Neural cell (in vitro differentiated cells): ENCODE measurements around the gene CCNQ. TPM values are rescaled to one million over a fixed set of nuclear protein-coding genes. Genes with fewer than 3 reads are reported as not detected.

ENCODE experiments used
- H2AFZ ChIP-seq: fragments of 200-600, 300-800 bp; sonication (generic), shearing (Covaris generic); 2 replicates; pipeline ENCODE4 v1.6.0; 2014; ENCODE audit warnings: low read depth, mild to moderate bottlenecking, antibody characterized with exemption, low read length, moderate library complexity
- H3F3A ChIP-seq: fragments of 200-600 bp; shearing (Covaris generic); 2 replicates; pipeline ENCODE4 v1.6.1; 2016; ENCODE audit warnings: mild to moderate bottlenecking, moderate library complexity, mixed read lengths, antibody characterized with exemption, low read length; ENCODE audit not compliant: insufficient read depth, poor library complexity, severe bottlenecking
- H3K27ac ChIP-seq: fragments of 200-600, 300-800 bp; sonication (generic), shearing (Covaris generic); 2 replicates; pipeline ENCODE4 v1.5.1; 2014; ENCODE audit warnings: mild to moderate bottlenecking, low read length, moderate library complexity
- H3K27me3 ChIP-seq: fragments of 300-800, 200-600 bp; sonication (generic), shearing (Covaris generic); 2 replicates; pipeline ENCODE4 v1.6.0; 2014; ENCODE audit warnings: mild to moderate bottlenecking, low read depth, low read length, moderate library complexity; ENCODE audit not compliant: insufficient read depth
- H3K36me3 ChIP-seq: fragments of 300-800, 200-600 bp; sonication (generic), shearing (Covaris generic); 2 replicates; pipeline ENCODE4 v1.5.1; 2014; ENCODE audit warnings: mild to moderate bottlenecking, antibody characterized with exemption, low read length, moderate library complexity; ENCODE audit not compliant: insufficient read depth
- H3K4me2 ChIP-seq: fragments of 300-800, 200-600 bp; sonication (generic), shearing (Covaris generic); 2 replicates; pipeline ENCODE4 v1.6.0; 2014; ENCODE audit warnings: mild to moderate bottlenecking, low read length
- H3K4me3 ChIP-seq: fragments of 300-800, 200-600 bp; sonication (generic), shearing (Covaris generic); 2 replicates; pipeline ENCODE4 v1.5.1; 2014; ENCODE audit warnings: mild to moderate bottlenecking, low read length, moderate library complexity
- H3K79me2 ChIP-seq: fragments of 200-600 bp; shearing (Covaris generic); replicated peaks from 2 replicates; pipeline ENCODE4 v1.6.0; 2014; ENCODE audit warnings: mild to moderate bottlenecking, low read length, moderate library complexity; ENCODE audit not compliant: insufficient read depth
- H3K9ac ChIP-seq: fragments of 300-800, 200-600 bp; sonication (generic), shearing (Covaris generic); 2 replicates; pipeline ENCODE4 v1.6.1; 2016; ENCODE audit warnings: mild to moderate bottlenecking, low read length, mixed read lengths
- H3K9me2 ChIP-seq: fragments of 200-600 bp; shearing (Covaris generic); 2 replicates; pipeline ENCODE4 v1.6.1; 2016; ENCODE audit warnings: mild to moderate bottlenecking, low read length, mixed read lengths; ENCODE audit not compliant: insufficient read depth
- H3K9me3 ChIP-seq: fragments of 200-600, 300-800 bp; sonication (generic), shearing (Covaris generic); 2 replicates; pipeline ENCODE4 v1.6.1; 2016; ENCODE audit warnings: mild to moderate bottlenecking, mixed run types, low read length, moderate library complexity, mixed read lengths
- H4K20me1 ChIP-seq: fragments of 200-600 bp; shearing (Covaris generic); 2 replicates; pipeline ENCODE4 v1.6.1; 2016; ENCODE audit warnings: mild to moderate bottlenecking, mixed run types; ENCODE audit not compliant: insufficient read depth
- CTCF ChIP-seq: fragments of 450-650 bp; IDR thresholded peaks from 2 replicates; pipeline ENCODE4 v1.5.1; 2014; ENCODE audit warnings: antibody characterized with exemption, mild to moderate bottlenecking, moderate library complexity; ENCODE audit not compliant: poor library complexity, severe bottlenecking
- EP300 ChIP-seq: fragments of 450-650 bp; conservative IDR thresholded peaks from 2 replicates; pipeline ENCODE4 v1.6.1; 2014; ENCODE audit warnings: antibody characterized with exemption, mild to moderate bottlenecking, moderate library complexity; ENCODE audit not compliant: poor library complexity, severe bottlenecking
- EZH2 ChIP-seq: fragments of 200-600, 300-800 bp; shearing (Covaris generic), sonication (generic); IDR thresholded peaks from 2 replicates; pipeline ENCODE4 v1.6.1; 2014; ENCODE audit warnings: antibody characterized with exemption, low read length, borderline replicate concordance, mild to moderate bottlenecking; ENCODE audit not compliant: insufficient read depth, poor library complexity, severe bottlenecking
- MXI1 ChIP-seq: fragments of 450-650 bp; conservative IDR thresholded peaks from 2 replicates; pipeline ENCODE4 v1.6.1; 2014; ENCODE audit warnings: antibody characterized with exemption, mild to moderate bottlenecking; ENCODE audit not compliant: poor library complexity, severe bottlenecking
- POLR2AphosphoS5 ChIP-seq: IDR thresholded peaks from 2 replicates; pipeline ENCODE4 v1.6.1; 2012
- RAD21 ChIP-seq: fragments of 450-650 bp; conservative IDR thresholded peaks from 2 replicates; pipeline ENCODE4 v1.6.1; 2014; ENCODE audit warnings: antibody characterized with exemption, mild to moderate bottlenecking, moderate library complexity
- SMC3 ChIP-seq: fragments of 450-650 bp; conservative IDR thresholded peaks from 2 replicates; pipeline ENCODE4 v1.6.1; 2014; ENCODE audit warnings: antibody characterized with exemption, mild to moderate bottlenecking, moderate library complexity; ENCODE audit not compliant: poor library complexity
- TAF1 ChIP-seq: IDR thresholded peaks from 2 replicates; pipeline ENCODE4 v1.6.1; 2012; ENCODE audit warnings: low read depth
- polyA plus RNA-seq: library from polyadenylated mRNA; depleted of rRNA; stranded (reverse); fragments of >200 nt; gene quantifications from 2 replicates; pipeline ENCODE4 v1.2.3, GENCODE V29; 2014
- TF ChIP-seq, protein P1 (sequence below): IDR thresholded peaks from 2 replicates; pipeline ENCODE4 v1.6.1; 2012; ENCODE audit warnings: borderline replicate concordance

CCNQ gene
- polyA plus RNA-seq, 1 donor from 2014 or later, result 61.2 TPM

- Histone ChIP-seq H2AFZ (no peak overlapping the region), H3K4me3 (no peak overlapping the region), H3K27ac (no peak overlapping the region), H3F3A (no peaks in the 10 kb centered on the region), H3K79me2 (no peaks in the 10 kb centered on the region), H3K4me2 (no peak overlapping the region), H3K9me3 (no peaks in the 10 kb centered on the region), H3K9me2 (no peaks in the 10 kb centered on the region), H3K9ac (no peak overlapping the region), H3K27me3 (no peaks in the 10 kb centered on the region), H3K36me3 (no peaks in the 10 kb centered on the region), H4K20me1 (no peaks in the 10 kb centered on the region)
- no peak for TF ChIP-seq SMC3
- TF ChIP-seq EZH2, result no peak
- TF ChIP-seq EP300, result no peak
- no peak for TF ChIP-seq MXI1
- TF ChIP-seq RAD21, result no peak
- no peak for TF ChIP-seq POLR2AphosphoS5
- TF ChIP-seq CTCF, result no peak
- no peak for TF ChIP-seq TAF1
- TF ChIP-seq, protein P1, sequence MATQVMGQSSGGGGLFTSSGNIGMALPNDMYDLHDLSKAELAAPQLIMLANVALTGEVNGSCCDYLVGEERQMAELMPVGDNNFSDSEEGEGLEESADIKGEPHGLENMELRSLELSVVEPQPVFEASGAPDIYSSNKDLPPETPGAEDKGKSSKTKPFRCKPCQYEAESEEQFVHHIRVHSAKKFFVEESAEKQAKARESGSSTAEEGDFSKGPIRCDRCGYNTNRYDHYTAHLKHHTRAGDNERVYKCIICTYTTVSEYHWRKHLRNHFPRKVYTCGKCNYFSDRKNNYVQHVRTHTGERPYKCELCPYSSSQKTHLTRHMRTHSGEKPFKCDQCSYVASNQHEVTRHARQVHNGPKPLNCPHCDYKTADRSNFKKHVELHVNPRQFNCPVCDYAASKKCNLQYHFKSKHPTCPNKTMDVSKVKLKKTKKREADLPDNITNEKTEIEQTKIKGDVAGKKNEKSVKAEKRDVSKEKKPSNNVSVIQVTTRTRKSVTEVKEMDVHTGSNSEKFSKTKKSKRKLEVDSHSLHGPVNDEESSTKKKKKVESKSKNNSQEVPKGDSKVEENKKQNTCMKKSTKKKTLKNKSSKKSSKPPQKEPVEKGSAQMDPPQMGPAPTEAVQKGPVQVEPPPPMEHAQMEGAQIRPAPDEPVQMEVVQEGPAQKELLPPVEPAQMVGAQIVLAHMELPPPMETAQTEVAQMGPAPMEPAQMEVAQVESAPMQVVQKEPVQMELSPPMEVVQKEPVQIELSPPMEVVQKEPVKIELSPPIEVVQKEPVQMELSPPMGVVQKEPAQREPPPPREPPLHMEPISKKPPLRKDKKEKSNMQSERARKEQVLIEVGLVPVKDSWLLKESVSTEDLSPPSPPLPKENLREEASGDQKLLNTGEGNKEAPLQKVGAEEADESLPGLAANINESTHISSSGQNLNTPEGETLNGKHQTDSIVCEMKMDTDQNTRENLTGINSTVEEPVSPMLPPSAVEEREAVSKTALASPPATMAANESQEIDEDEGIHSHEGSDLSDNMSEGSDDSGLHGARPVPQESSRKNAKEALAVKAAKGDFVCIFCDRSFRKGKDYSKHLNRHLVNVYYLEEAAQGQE, result no peak
Measured at GRCh38 chrX:153576961-153577360, 22.0 kb downstream of the CCNQ start.

GRCh38 chrX:153576239-153576870 lies 22.6 kb downstream of the CCNQ start:
- no peak for TF ChIP-seq RAD21
- no peak for TF ChIP-seq MXI1
- H3K4me3 ChIP-seq, result no peak overlapping the region
- no peak overlapping the region for H2AFZ ChIP-seq
- H3K27me3 ChIP-seq, result no peaks in the 10 kb centered on the region
- no peaks in the 10 kb centered on the region for H3K36me3 ChIP-seq
- no peaks in the 10 kb centered on the region for H3K9me3 ChIP-seq
- H3K27ac ChIP-seq, result no peak overlapping the region
- H3F3A ChIP-seq, result no peaks in the 10 kb centered on the region
- H3K9me2 ChIP-seq, result no peaks in the 10 kb centered on the region
- no peaks in the 10 kb centered on the region for H3K79me2 ChIP-seq
- H3K9ac ChIP-seq, result no peak overlapping the region
- no peak overlapping the region for H3K4me2 ChIP-seq
- no peaks in the 10 kb centered on the region for H4K20me1 ChIP-seq

DNA sequence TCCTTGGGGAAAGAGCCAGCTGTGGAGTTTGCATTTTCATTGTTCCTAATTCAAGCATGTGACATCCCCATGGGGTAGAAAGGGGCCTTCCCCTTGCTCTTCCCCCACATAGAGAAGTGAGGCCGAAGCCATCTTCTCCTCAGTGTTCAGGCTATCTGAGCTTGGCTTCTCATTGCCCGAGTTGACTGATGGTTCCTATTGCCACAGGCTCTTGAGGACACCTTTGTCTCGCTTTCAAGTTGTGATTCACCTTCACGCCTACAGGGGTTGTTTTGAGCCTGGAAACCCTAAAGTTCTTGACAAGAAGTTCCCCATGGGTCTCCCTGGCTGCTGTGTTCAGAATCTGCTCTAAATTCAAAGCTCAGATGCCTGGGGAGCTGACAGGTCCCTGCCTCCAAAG lies 25.0 kb downstream of the CCNQ start:
- Histone ChIP-seq H3K4me2 (no peak overlapping the region), H3K4me3 (no peak overlapping the region), H3K36me3 (no peaks in the 10 kb centered on the region), H3F3A (no peaks in the 10 kb centered on the region), H3K9ac (no peak overlapping the region), H3K27ac (no peak overlapping the region), H2AFZ (no peak overlapping the region), H3K9me3 (no peaks in the 10 kb centered on the region), H3K27me3 (no peaks in the 10 kb centered on the region), H3K79me2 (no peaks in the 10 kb centered on the region), H4K20me1 (no peaks in the 10 kb centered on the region), H3K9me2 (no peaks in the 10 kb centered on the region)
- TF ChIP-seq MXI1 (no peak), POLR2AphosphoS5 (no peak), EP300 (no peak), SMC3 (no peak), TAF1 (no peak), CTCF (no peak), RAD21 (no peak), EZH2 (no peak)
- TF ChIP-seq, protein P1, result no peak
